ENCODE measurements around the gene CERT1.

GRCh38 chr5:75361310-75361709 is 150.1 kb downstream of the CERT1 start:
- TF ChIP-seq POLR2A (IDR thresholded peaks at IDR 0.05) (no peak), CTCF (IDR thresholded peaks at IDR 0.05) (no peak)
